Hematopoietic multipotent progenitor cell treated with erythropoietin and hydrocortisone succinate and interleukin-3 and kit ligand, for 8 days (in vitro differentiated cells): Measurements from ENCODE around the gene MAP3K21.

Experiments
- DNase-seq: peaks from one replicate; pipeline ENCODE4 v3.0.0-alpha.2; 2015

The MAP3K21 gene

GRCh38 chr1:233390842-233391737 lies 63.6 kb downstream of the MAP3K21 start:
- no peak for DNase-seq

DNA sequence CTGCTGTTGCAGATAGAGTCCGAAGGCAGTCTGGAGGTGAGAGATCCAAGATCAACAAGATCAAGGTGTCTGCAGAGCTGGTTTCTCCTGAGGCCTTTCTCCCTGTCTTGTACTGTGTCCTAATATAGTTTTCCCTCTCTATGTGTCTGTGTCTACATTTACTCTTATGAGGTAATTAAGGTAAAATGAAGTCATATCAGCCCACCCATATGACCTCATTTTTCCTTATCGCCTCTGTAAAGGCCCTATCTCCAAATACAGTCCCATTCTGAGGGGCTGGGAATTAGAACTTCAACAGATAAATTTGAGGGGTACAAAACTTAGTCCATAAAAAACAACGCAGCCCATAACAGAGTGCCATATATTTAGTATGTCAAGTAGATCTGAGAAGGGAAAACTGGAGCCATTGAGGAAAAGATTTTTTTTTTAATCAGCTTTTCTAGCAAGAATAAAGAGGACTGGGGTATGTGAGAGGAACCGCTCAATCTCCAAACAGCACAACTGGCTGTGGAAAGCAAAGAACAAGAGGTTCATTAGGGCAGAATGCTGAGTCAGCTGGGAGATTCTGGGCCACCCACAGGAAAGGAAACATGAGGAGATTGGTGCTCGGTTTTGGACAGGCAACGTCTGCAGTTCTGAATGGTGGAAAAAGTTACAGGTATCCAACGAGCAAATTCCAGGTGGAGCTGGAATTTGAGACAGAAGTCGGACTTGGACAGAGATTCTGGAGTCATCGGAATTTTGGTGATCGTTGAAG lies 65.7 kb downstream of the MAP3K21 start:
- DNase-seq, result no peak

- no peak for DNase-seq
These were observed 66.6 kb downstream of the MAP3K21 start for GRCh38 chr1:233393926-233394680.

GRCh38 chr1:233394860-233395717 lies 67.6 kb downstream of the MAP3K21 start:
- DNase-seq, result peak; percentile 59

- no peak for DNase-seq
These were observed 68.5 kb downstream of the MAP3K21 start for GRCh38 chr1:233395863-233396646.

GRCh38 chr1:233406339-233406960 lies 78.9 kb downstream of the MAP3K21 start:
- DNase-seq, result no peak

GRCh38 chr1:233406994-233407631 lies 79.6 kb downstream of the MAP3K21 start:
- no peak for DNase-seq

DNA sequence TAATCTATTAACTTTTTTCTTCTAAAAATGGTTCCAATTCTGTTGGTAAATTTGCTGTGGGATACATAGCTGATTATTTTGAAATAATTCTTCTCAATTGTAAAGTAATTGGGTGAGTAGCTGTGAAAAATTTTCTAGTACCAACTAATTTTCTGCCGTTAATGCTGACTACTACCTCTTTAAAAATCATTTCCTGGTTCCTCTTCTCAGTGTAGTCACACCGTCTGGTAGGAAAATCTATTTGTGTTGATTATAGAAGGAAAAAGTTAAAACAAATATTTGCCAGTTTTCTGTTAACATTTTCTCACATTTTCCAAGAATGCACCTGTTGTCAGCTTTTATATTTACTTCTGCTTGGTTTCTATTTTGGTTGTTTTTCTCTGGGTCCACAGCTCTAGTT lies 82.0 kb downstream of the MAP3K21 start:
- DNase-seq, result no peak

GRCh38 chr1:233410906-233411305 lies 83.4 kb downstream of the MAP3K21 start:
- no peak for DNase-seq

DNA sequence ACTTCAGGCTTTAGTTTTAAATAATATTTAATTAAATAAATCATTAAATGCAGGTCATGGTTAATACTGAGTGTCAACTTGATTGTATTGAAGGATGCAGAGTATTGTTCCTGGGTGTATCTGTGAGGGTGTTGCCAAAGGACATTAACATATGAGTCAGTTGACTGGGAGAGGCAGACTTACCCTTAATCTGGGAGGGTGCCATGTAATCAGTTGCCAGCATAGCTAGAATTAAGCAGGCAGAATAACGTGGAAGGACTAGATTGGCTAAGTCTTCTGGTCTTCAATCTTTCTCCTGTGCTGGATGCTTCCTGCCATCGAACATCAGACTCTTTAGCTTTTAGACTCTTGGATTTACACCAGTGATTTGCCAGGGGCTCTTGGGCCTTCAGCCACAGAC lies 85.3 kb downstream of the MAP3K21 start:
- no peak for DNase-seq

DNA sequence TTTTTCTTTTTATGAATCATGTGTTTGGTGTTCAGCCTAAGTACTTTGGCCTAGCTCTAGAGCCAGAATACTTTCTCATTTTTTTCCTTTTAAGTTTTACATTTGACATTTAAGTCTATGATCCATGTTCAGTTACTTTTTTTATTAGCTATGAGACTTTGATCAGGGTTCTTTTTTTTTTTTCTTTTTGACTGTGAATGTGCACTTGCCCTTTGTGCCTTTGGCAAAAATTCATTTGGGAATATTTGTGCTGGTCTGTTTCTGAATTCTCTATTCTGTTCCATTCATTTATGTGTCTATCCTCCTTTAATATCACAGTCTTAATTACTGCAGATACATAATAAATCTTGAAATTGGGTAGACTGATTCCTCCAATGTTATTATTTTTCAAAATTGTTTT lies 93.8 kb downstream of the MAP3K21 start:
- no peak for DNase-seq

DNA sequence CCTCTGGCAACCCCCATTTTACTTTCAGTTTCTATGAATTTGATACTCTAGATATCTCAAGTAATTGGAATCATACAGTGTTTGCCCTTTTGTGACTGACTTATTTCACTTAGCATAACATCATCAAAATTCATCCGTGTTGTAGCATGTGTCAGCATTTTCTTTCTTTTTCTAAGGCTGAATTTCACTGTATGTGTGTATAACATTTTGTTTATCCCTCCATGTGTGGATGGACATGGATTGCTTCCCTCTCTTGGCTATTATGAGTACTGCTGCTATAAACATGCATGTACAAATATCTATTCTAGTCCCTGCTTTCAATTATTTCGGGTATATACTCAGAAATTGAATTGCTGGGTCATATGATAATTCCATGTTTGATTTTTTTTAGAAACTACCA lies 97.3 kb downstream of the MAP3K21 start:
- no peak for DNase-seq

- no peak for DNase-seq
These were observed 100.4 kb downstream of the MAP3K21 start for GRCh38 chr1:233427907-233428306.

- DNase-seq, result no peak
These were observed 104.4 kb downstream of the MAP3K21 start for GRCh38 chr1:233431753-233432403.

- DNase-seq, result no peak
These were observed 105.4 kb downstream of the MAP3K21 start for GRCh38 chr1:233432916-233433315.

DNA sequence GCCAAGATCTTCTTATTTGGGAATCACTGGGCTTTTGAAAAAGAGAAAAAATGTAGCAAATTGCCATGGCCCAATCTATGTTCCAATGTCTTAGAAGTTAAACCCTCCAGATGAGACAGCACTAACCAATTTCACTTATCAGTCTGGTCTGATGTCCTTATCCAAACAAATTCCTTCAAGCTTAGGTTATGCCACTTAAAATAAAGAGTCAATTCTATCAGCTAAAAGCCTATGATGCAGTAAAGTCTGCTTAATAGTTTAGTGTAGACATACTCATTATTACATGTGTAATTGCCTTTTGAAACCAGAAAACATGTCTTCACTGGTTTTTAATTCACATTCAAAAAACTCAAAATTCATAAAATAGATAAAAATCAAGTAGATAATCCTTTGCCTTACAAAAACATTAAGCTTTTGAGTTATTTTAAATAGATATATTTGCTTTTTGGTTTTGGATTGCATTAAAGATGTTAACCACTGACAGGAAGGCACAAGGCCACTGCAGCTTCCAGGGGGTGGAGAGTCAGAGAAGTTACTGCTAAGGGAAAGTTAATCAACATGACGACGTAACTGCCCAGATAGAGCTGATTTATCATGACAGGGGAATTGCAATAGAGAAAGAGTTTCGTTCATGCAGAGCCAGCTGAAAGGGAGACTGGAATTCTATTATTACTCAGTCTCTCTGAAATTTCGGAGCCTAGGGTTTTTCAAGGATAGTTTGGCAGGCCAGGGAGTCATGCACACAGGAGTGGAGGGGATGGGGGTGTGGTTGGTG lies 106.1 kb downstream of the MAP3K21 start:
- no peak for DNase-seq
